BJ (cell line): ENCODE results near the gene CDH2. TPM values are rescaled to one million over a fixed set of nuclear protein-coding genes. Genes with fewer than 3 reads are reported as not detected.

ENCODE experiments used
- CTCF ChIA-PET: fragments of 350-600 bp; formaldehyde crosslinking; extraction: SDS; loops from one replicate; lab custom pipeline; 2021; ENCODE audit warnings: antibody characterized with exemption, inconsistent platforms; lab: Yijun Ruan, JAX
- POLR2A ChIA-PET: fragments of 300-600 bp; sonication (Branson Sonifier 250); formaldehyde crosslinking; extraction: SDS; loops from one replicate; lab custom pipeline; 2021; ENCODE audit warnings: antibody characterized with exemption; lab: Charles Lee
- DNase-seq: peaks from one replicate; pipeline ENCODE4 v3.0.0-alpha.2; 2011; ENCODE audit warnings: low read depth
- H3K27me3 ChIP-seq: 2 replicates; pipeline ENCODE4 v1.6.0; 2011; ENCODE audit warnings: low read length; ENCODE audit not compliant: control insufficient read depth, insufficient read depth
- H3K36me3 ChIP-seq: 2 replicates; pipeline ENCODE4 v1.5.1; 2011; ENCODE audit warnings: low read length; ENCODE audit not compliant: control insufficient read depth, insufficient read depth
- H3K4me3 ChIP-seq: 2 replicates; pipeline ENCODE4 v1.5.1; 2011; ENCODE audit warnings: low read depth, mild to moderate bottlenecking, control low read depth, low read length
- polyA plus RNA-seq: library from polyadenylated mRNA; depleted of rRNA; stranded (reverse); fragments of >200 nt; gene quantifications from 2 replicates; pipeline ENCODE4 v1.2.3, GENCODE V29; 2011
- TF ChIP-seq, protein P1 (sequence below): IDR thresholded peaks from 2 replicates; pipeline ENCODE4 v1.5.1; 2011; ENCODE audit warnings: low read depth, mild to moderate bottlenecking, control low read depth, inconsistent platforms, low read length, moderate library complexity; ENCODE audit not compliant: insufficient read depth

The CDH2 gene
- polyA plus RNA-seq, 1 experiment: 180 TPM

DNA sequence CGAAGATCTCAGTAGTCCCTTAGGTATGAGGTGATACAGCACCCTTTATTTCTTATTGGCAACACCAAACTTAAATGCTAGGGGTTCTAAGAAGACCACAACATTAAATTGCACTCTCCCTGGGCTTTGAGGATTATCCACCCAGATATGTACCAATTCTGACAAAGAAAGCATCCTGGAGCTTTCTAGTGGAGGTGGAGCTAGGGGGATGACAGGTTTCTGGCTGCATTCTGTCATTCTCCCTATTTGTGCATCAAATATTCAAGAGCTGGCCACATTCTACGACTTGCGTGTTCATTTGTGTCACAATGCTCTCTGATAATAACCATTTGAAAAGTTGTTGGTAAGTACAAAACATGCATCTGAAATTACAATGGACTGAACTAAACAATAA lies 111.1 kb downstream of the CDH2 start:
- DNase-seq: no peak
- TF ChIP-seq, protein P1, sequence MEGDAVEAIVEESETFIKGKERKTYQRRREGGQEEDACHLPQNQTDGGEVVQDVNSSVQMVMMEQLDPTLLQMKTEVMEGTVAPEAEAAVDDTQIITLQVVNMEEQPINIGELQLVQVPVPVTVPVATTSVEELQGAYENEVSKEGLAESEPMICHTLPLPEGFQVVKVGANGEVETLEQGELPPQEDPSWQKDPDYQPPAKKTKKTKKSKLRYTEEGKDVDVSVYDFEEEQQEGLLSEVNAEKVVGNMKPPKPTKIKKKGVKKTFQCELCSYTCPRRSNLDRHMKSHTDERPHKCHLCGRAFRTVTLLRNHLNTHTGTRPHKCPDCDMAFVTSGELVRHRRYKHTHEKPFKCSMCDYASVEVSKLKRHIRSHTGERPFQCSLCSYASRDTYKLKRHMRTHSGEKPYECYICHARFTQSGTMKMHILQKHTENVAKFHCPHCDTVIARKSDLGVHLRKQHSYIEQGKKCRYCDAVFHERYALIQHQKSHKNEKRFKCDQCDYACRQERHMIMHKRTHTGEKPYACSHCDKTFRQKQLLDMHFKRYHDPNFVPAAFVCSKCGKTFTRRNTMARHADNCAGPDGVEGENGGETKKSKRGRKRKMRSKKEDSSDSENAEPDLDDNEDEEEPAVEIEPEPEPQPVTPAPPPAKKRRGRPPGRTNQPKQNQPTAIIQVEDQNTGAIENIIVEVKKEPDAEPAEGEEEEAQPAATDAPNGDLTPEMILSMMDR: no peak
- CTCF ChIA-PET: no interaction called here
- Histone ChIP-seq H3K27me3 (no peaks in the 10 kb centered on the region), H3K4me3 (no peak overlapping the region), H3K36me3 (no peaks in the 10 kb centered on the region)
- POLR2A ChIA-PET: no interaction called here

DNA sequence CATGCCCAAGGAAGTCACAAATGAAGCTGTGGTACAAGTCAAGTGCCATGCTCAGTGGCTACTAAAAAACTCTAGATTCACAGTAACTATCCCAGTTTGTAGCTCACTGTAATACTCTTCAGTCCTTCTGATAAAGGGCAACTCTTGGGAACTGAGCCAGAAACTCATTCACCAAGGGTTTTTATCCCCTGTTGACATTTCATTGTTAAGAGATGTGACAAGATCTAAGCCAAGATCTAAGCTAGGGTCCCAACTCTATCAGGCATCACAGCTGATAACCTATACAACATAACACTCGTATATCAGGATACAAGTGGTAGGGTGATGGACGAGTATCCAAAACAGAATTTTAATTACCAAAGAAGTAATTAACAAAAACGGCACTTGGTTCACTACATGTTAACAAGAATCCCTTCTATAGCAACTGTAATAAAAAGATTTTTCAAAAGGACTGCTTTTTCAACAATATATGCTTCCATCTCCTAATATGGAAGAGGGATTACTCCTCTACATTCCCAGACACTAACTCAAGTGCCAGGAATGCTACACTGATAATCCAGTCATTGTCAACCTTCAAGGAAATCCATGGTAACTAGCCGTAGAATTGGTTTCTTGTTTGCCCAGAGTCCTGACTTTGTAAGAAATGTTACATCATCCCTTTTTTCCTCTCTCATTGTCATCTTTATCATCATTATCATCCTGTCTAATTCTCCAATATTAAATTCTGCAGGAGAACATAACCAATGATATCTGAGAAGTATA lies 111.7 kb downstream of the CDH2 start:
- POLR2A ChIA-PET: interaction anchor here (0.7 kb wide), 1 partner anchor 112 kb away, joined by 3 read pairs; no protein-coding TSS in a partner anchor
- TF ChIP-seq, protein P1: no peak
- no peak overlapping the region for H3K4me3 ChIP-seq
- no peaks in the 10 kb centered on the region for H3K36me3 ChIP-seq
- CTCF ChIA-PET: interaction anchor here (0.7 kb wide), 1 partner anchor 29 kb away, joined by 4 read pairs; no protein-coding TSS in a partner anchor
- no peaks in the 10 kb centered on the region for H3K27me3 ChIP-seq
- DNase-seq: peak; percentile 81

DNA sequence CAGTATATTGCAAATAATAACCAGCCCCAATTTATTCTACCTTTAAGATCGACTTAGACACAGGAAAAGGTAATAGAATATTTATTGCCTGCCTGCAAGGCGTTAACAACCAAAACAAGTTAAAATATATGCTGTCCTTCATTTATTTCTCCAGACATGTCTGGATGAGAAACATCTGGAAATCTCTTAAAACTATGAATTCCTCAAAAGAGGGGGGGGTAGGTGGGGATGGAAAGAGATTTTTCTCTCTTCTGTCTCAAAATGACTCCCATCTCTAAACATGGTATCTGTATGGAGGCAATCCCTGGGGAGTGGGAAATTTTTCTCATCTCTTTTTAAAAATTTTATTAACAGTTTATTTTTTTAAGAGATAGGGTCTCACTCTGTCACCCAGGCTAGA lies 113.0 kb downstream of the CDH2 start:
- no peak overlapping the region for H3K4me3 ChIP-seq
- TF ChIP-seq, protein P1: no peak
- no peak for DNase-seq
- CTCF ChIA-PET: interaction anchor here (0.7 to 1.2 kb wide), 2 partner anchors 44 to 96 kb away, joined by 3 read pairs; no protein-coding TSS in a partner anchor
- H3K36me3 ChIP-seq: no peaks in the 10 kb centered on the region
- POLR2A ChIA-PET: no interaction called here
- no peaks in the 10 kb centered on the region for H3K27me3 ChIP-seq

DNA sequence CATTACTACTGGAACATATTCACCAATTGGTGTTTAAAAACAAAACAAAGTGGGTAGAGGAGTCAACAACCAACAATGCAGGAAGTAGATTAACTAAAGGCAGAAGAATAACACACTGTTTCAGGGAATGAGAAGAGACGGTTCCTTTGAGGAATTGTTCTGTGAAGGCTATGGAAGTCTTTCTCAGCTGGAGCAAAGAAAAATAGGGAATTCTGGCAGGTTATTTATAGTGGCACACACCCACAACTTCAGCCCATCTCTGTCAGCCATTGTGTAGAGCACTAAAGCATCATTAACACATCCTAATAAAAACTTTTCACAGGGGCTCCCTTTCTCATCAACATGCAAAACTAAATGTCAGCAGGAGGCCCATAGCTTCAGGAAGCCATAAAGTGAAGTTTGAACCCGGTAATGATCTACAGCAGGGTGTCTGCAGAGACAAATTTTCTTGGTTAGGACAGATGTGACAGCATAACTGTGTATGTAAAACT lies 113.6 kb downstream of the CDH2 start:
- CTCF ChIA-PET: interaction anchor here (0.7 to 1.2 kb wide), 2 partner anchors 44 to 96 kb away, joined by 3 read pairs; no protein-coding TSS in a partner anchor
- POLR2A ChIA-PET: no interaction called here
- H3K27me3 ChIP-seq: no peaks in the 10 kb centered on the region
- no peaks in the 10 kb centered on the region for H3K36me3 ChIP-seq
- H3K4me3 ChIP-seq: no peak overlapping the region
- TF ChIP-seq, protein P1: no peak
- DNase-seq: no peak

DNA sequence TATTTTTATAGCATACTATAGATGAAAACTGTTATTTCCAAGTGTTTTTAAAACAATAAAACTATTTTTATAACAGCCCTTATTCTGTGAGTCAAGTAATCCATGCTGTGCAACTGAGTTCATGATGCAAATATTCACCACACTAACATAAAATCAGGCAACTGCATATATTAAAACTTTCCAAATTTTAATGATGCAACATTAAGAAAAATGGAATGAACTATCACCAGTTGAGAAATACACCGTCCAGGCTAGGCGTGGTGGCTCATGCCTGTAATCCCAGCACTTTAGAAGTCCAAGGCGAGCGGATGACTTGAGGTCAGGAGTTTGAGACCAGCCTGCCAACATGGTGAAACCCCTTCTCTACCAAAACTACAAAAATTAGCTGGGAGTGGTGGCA lies 114.5 kb downstream of the CDH2 start:
- DNase-seq: no peak
- CTCF ChIA-PET: no interaction called here

More for the DNA sequence above, 114.5 kb downstream of the CDH2 start:
- TF ChIP-seq, protein P1: no peak
- H3K36me3 ChIP-seq: no peaks in the 10 kb centered on the region
- H3K27me3 ChIP-seq: no peaks in the 10 kb centered on the region
- POLR2A ChIA-PET: interaction anchor here (0.6 kb wide), 1 partner anchor 9 kb away, joined by 5 read pairs; no protein-coding TSS in a partner anchor
- H3K4me3 ChIP-seq: no peak overlapping the region
